Caco-2 (cell line): Measurements from ENCODE around the gene CDH13. TPM values are rescaled to one million over a fixed set of nuclear protein-coding genes. Genes with fewer than 3 reads are reported as not detected.

Experiments used
- BruUV-seq: library from RNA; stranded (reverse); fragments of 400-500 nt; replicated peaks from 2 replicates; lab custom pipeline; 2021; lab: Mats Ljungman, UMichigan
- CTCF ChIA-PET: fragments of 300-600 bp; sonication (Branson Sonifier 250); formaldehyde crosslinking; loops from one replicate; lab custom pipeline; 2022; ENCODE audit warnings: antibody characterized with exemption; lab: Charles Lee
- POLR2A ChIA-PET: fragments of 300-600 bp; sonication (Branson Sonifier 250); formaldehyde crosslinking; loops from one replicate; lab custom pipeline; 2022; ENCODE audit warnings: antibody characterized with exemption; lab: Charles Lee
- DNase-seq, 2 experiments: peaks; one replicate each; pipeline versions ENCODE4 v3.0.0 to v3.0.0-alpha.2; 2020 to 2022
- H3K27me3 ChIP-seq: replicated peaks from 2 replicates; pipeline ENCODE4 v1.6.0; 2011; ENCODE audit warnings: low read length; ENCODE audit not compliant: control insufficient read depth, insufficient read depth
- H3K36me3 ChIP-seq: 2 replicates; pipeline ENCODE4 v1.5.1; 2011; ENCODE audit warnings: low read length; ENCODE audit not compliant: control insufficient read depth, insufficient read depth
- H3K4me1 ChIP-seq: fragments of 250-450 bp; sonication (Bioruptor Pico); 2 replicates; pipeline ENCODE4 v1.5.1; 2020; ENCODE audit warnings: mild to moderate bottlenecking
- H3K4me3 ChIP-seq: 2 replicates; pipeline ENCODE4 v1.5.1; 2011; ENCODE audit warnings: low read depth, mild to moderate bottlenecking, control low read depth, low read length
- H3K9me3 ChIP-seq: fragments of 250-450 bp; sonication (Bioruptor Pico); 2 replicates; pipeline ENCODE4 v1.5.1; 2020; ENCODE audit warnings: mild to moderate bottlenecking, moderate library complexity
- H3K27ac Mint-ChIP-seq: one replicate; pipeline ENCODE4 v1.8.0; 2022; ENCODE audit warnings: mixed read lengths; ENCODE audit not compliant: unreplicated experiment
- H3K27me3 Mint-ChIP-seq: one replicate; pipeline ENCODE4 v1.8.0; 2022; ENCODE audit warnings: mixed read lengths; ENCODE audit not compliant: insufficient read depth, unreplicated experiment
- H3K36me3 Mint-ChIP-seq: one replicate; pipeline ENCODE4 v1.8.0; 2022; ENCODE audit warnings: mild to moderate bottlenecking, mixed read lengths; ENCODE audit not compliant: insufficient read depth, unreplicated experiment
- H3K4me1 Mint-ChIP-seq: one replicate; pipeline ENCODE4 v1.8.0; 2022; ENCODE audit warnings: low read depth, mixed read lengths; ENCODE audit not compliant: unreplicated experiment
- H3K4me3 Mint-ChIP-seq: one replicate; pipeline ENCODE4 v1.8.0; 2022; ENCODE audit warnings: mild to moderate bottlenecking, moderate library complexity, mixed read lengths; ENCODE audit not compliant: unreplicated experiment
- H3K9me3 Mint-ChIP-seq: one replicate; pipeline ENCODE4 v1.8.0; 2022; ENCODE audit warnings: mixed read lengths; ENCODE audit not compliant: unreplicated experiment
- intact Hi-C: fragments of 100-400 bp; cut with micrococcal nuclease; formaldehyde crosslinking; loops from one replicate; pipeline ENCODE4 v1.10.0; 2022; ENCODE audit not compliant: unreplicated experiment
- total RNA-seq: library from RNA; stranded (reverse); gene quantifications from 2 replicates; pipeline ENCODE4 v1.2.3, GENCODE V29; 2022
- TF ChIP-seq, protein P1 (sequence below), 2 experiments: fragments of 200-600 bp in 1 of 2; IDR thresholded peaks; 1 replicate in 1 of 2; 2 replicates in 1 of 2; pipeline versions ENCODE4 v1.5.1 to v1.8.0; 2011 to 2022; ENCODE audit warnings: antibody characterized with exemption in 1 of 2, control low read depth in 1 of 2, inconsistent platforms in 1 of 2, low read depth in 1 of 2, low read length in 1 of 2, mild to moderate bottlenecking in 1 of 2, moderate library complexity in 1 of 2; ENCODE audit not compliant: insufficient read depth in 1 of 2, severe bottlenecking in 1 of 2, unreplicated experiment in 1 of 2

CDH13 gene
- total RNA-seq, 1 experiment from 2014 or later, result 2.2 TPM

DNA sequence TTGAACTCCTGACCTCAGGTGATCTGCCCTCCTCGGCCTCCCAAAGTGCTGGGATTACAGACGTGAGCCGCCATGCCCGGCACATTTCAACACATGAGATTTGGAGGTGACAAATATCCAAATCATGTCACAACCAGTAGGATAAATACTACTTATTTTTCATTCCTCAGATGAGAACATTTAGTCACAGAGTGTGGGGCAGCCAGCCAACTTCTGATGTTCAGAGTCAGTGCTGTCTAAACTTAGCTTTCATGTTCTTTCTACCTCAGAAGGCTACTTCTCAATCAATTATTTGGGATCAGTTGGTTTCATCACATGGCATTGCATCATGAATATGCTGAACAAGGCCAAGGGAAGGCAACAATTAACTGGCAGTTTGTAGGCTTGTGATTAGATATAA is 134.5 kb downstream of the CDH13 start:
- Mint-ChIP-seq H3K27me3 (peaks cover 8% of the 10 kb centered on the region), H3K9me3 (no peaks in the 10 kb centered on the region), H3K27ac (no peak overlapping the region), H3K4me3 (no peak overlapping the region), H3K36me3 (no peaks in the 10 kb centered on the region), H3K4me1 (no peaks in the 10 kb centered on the region)
- POLR2A ChIA-PET, result no interaction called here
- H3K4me3 ChIP-seq, result no peak overlapping the region
- CTCF ChIA-PET, result no interaction called here
- DNase-seq, result no peak
- intact Hi-C loops, result no loop called here
- H3K4me1 ChIP-seq, result no peaks in the 10 kb centered on the region
- TF ChIP-seq, protein P1, sequence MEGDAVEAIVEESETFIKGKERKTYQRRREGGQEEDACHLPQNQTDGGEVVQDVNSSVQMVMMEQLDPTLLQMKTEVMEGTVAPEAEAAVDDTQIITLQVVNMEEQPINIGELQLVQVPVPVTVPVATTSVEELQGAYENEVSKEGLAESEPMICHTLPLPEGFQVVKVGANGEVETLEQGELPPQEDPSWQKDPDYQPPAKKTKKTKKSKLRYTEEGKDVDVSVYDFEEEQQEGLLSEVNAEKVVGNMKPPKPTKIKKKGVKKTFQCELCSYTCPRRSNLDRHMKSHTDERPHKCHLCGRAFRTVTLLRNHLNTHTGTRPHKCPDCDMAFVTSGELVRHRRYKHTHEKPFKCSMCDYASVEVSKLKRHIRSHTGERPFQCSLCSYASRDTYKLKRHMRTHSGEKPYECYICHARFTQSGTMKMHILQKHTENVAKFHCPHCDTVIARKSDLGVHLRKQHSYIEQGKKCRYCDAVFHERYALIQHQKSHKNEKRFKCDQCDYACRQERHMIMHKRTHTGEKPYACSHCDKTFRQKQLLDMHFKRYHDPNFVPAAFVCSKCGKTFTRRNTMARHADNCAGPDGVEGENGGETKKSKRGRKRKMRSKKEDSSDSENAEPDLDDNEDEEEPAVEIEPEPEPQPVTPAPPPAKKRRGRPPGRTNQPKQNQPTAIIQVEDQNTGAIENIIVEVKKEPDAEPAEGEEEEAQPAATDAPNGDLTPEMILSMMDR (IDR thresholded peaks at IDR 0.05; ENCODE audit: insufficient read depth in 1 of 2, low read depth in 1 of 2, low read length in 1 of 2, severe bottlenecking in 1 of 2, unreplicated experiment in 1 of 2), result no peak
- no TSS peak for BruUV-seq
- no peaks in the 10 kb centered on the region for H3K9me3 ChIP-seq
- no peaks in the 10 kb centered on the region for H3K36me3 ChIP-seq
- H3K27me3 ChIP-seq, result no peaks in the 10 kb centered on the region

GRCh38 chr16:82761858-82762257 is 135.1 kb downstream of the CDH13 start:
- no peak overlapping the region for H3K4me3 Mint-ChIP-seq
- intact Hi-C loops, result no loop called here
- CTCF ChIA-PET, result no interaction called here

DNA sequence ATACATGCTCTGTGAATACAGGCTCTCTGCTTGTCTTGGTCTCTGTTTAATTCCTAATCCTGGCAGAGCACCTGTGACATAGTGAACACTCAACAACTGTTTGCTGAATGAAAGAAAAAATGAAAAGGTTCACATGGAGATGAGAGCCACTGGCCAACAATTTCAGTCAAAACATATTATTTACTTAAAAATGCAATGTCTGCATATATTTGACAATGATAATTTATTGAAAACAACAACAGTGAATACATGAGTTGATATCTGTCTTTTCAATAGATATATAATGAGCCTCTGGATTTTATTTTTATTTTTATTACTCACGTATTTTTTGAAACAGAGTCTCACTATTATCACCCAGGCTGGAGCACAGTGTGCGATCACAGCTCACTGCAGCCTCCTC is 136.6 kb downstream of the CDH13 start:
- intact Hi-C loops, result no loop called here

More at GRCh38 chr16:82761858-82762257, 135.1 kb downstream of the CDH13 start:
- no peak for DNase-seq
- POLR2A ChIA-PET, result no interaction called here
- TF ChIP-seq, protein P1 (IDR thresholded peaks at IDR 0.05; ENCODE audit: insufficient read depth in 1 of 2, low read depth in 1 of 2, low read length in 1 of 2, severe bottlenecking in 1 of 2, unreplicated experiment in 1 of 2), result no peak
- BruUV-seq, result no TSS peak
- Histone ChIP-seq H3K4me1 (no peaks in the 10 kb centered on the region), H3K4me3 (no peak overlapping the region), H3K27me3 (no peaks in the 10 kb centered on the region), H3K9me3 (no peaks in the 10 kb centered on the region), H3K36me3 (no peaks in the 10 kb centered on the region)
- no peaks in the 10 kb centered on the region for H3K4me1 Mint-ChIP-seq
- H3K9me3 Mint-ChIP-seq, result no peaks in the 10 kb centered on the region
- H3K27ac Mint-ChIP-seq, result no peak overlapping the region
- H3K27me3 Mint-ChIP-seq, result peaks cover 10% of the 10 kb centered on the region
- H3K36me3 Mint-ChIP-seq, result no peaks in the 10 kb centered on the region

More for the DNA sequence above, 136.6 kb downstream of the CDH13 start:
- H3K4me3 ChIP-seq, result no peak overlapping the region
- no peak for DNase-seq
- ChIA-PET POLR2A (no interaction called here), CTCF (no interaction called here)
- no peaks in the 10 kb centered on the region for H3K9me3 ChIP-seq
- 0 out of 2 replicates have a peak, but pooled peaks cover 1% of the 10 kb centered on the region for H3K27me3 ChIP-seq
- BruUV-seq, result no TSS peak
- no peaks in the 10 kb centered on the region for H3K4me1 ChIP-seq
- H3K36me3 ChIP-seq, result no peaks in the 10 kb centered on the region
- Mint-ChIP-seq H3K9me3 (no peaks in the 10 kb centered on the region), H3K27me3 (peaks cover 18% of the 10 kb centered on the region), H3K4me3 (no peak overlapping the region), H3K36me3 (no peaks in the 10 kb centered on the region), H3K27ac (no peak overlapping the region), H3K4me1 (no peaks in the 10 kb centered on the region)
- TF ChIP-seq, protein P1 (IDR thresholded peaks at IDR 0.05; ENCODE audit: insufficient read depth in 1 of 2, low read depth in 1 of 2, low read length in 1 of 2, severe bottlenecking in 1 of 2, unreplicated experiment in 1 of 2), result no peak
